Activated CD4-positive, alpha-beta T cell treated with anti-CD3 and anti-CD28 coated beads for 36 hours (primary cell): ENCODE measurements around the gene GPATCH1. TPM values are rescaled to one million over a fixed set of nuclear protein-coding genes. Genes with fewer than 3 reads are reported as not detected.
"Not testable (repeated sequence)": the region's sequence is repeated elsewhere in the genome, so short reads cannot be mapped to it uniquely, and the experiment has no call there.

Experiments
- ATAC-seq: fragments of 200-7000 bp; cut with Tn5 transposase; one replicate; pipeline ENCODE4 v1.10.0; 2021; ENCODE audit warnings: mild to moderate bottlenecking, moderate library complexity
- CTCF ChIA-PET: fragments of 350-600 bp; sonication (Branson Sonifier 250); formaldehyde crosslinking; loops from one replicate; lab custom pipeline; 2021; ENCODE audit warnings: antibody characterized with exemption; lab: Charles Lee
- POLR2A ChIA-PET: fragments of 350-600 bp; sonication (Branson Sonifier 250); formaldehyde crosslinking; loops from one replicate; lab custom pipeline; 2021; ENCODE audit warnings: antibody characterized with exemption, inconsistent platforms; lab: Charles Lee
- DNase-seq: peaks from one replicate; pipeline ENCODE4 v3.0.0-alpha.2; 2020
- H3K27ac Mint-ChIP-seq: one replicate; pipeline ENCODE4 v1.8.0; 2021; ENCODE audit warnings: mixed read lengths
- H3K27me3 Mint-ChIP-seq: one replicate; pipeline ENCODE4 v1.8.0; 2021; ENCODE audit warnings: mixed read lengths
- H3K36me3 Mint-ChIP-seq: one replicate; pipeline ENCODE4 v1.8.0; 2021; ENCODE audit warnings: low read depth, mixed read lengths
- H3K4me1 Mint-ChIP-seq: one replicate; pipeline ENCODE4 v1.8.0; 2021; ENCODE audit warnings: mixed read lengths
- H3K4me3 Mint-ChIP-seq: one replicate; pipeline ENCODE4 v1.8.0; 2021; ENCODE audit warnings: mild to moderate bottlenecking, moderate library complexity, mixed read lengths
- H3K9me3 Mint-ChIP-seq: one replicate; pipeline ENCODE4 v1.8.0; 2021; ENCODE audit warnings: low read depth, mixed read lengths
- intact Hi-C, 2 experiments: fragments of 100-400 bp; cut with DNase I in 1 of 2; cut with micrococcal nuclease in 1 of 2; formaldehyde crosslinking; loops; one replicate each; pipeline versions ENCODE4 v1.14.2 to v1.15.1; 2022 to 2024; cut with DNase I, micrococcal nuclease
- total RNA-seq, 2 experiments: library from RNA; stranded (reverse); gene quantifications; one replicate each; pipeline ENCODE4 v1.2.3, GENCODE V29; 2021

Gene GPATCH1
- total RNA-seq, 2 experiments from 2014 or later: 9.5 to 11.1 TPM

- DNase-seq, H3K4me1 Mint-ChIP-seq, H3K36me3 Mint-ChIP-seq, ATAC-seq, H3K27me3 Mint-ChIP-seq, intact Hi-C loops, H3K4me3 Mint-ChIP-seq, CTCF ChIA-PET, H3K27ac Mint-ChIP-seq, H3K9me3 Mint-ChIP-seq: not testable (repeated sequence)
- POLR2A ChIA-PET: interaction anchor here (0.5 kb wide), 1 partner anchor 341 kb away, joined by 4 read pairs; no protein-coding TSS in a partner anchor
Observed at GRCh38 chr19:33041828-33042160, 39.2 kb upstream of the GPATCH1 start.

DNA sequence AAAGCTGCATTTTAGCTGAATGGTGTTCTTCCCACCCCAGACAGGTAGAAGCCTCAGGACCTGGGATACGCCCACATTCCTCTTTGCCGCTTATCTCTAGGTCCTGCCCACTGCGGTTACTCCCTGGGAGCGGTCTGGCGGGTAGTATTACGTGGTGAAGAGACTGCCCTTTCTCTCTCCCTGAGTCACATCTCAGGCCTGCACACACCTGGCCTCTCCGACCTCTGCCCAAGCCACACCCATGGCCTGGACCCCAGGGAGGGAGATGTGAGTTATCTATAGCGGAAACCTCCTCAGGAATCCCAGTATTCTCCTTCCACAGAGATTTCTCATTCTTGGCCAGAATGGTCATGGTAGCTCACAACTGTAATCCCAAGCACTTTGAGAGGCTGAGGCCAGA is 33.6 kb upstream of the GPATCH1 start:
- no peak for DNase-seq
- Mint-ChIP-seq H3K4me1 (no peaks in the 10 kb centered on the region), H3K36me3 (no peaks in the 10 kb centered on the region), H3K4me3 (no peak overlapping the region), H3K27me3 (no peaks in the 10 kb centered on the region), H3K27ac (no peak overlapping the region), H3K9me3 (no peaks in the 10 kb centered on the region)
- POLR2A ChIA-PET: no interaction called here
- CTCF ChIA-PET: interaction anchor here (0.6 to 1.4 kb wide), 2 partner anchors 71 to 321 kb away, joined by 3 to 4 read pairs; no protein-coding TSS in a partner anchor
- intact Hi-C loops: no loop called here
- ATAC-seq: no peak

- H3K9me3 Mint-ChIP-seq: no peaks in the 10 kb centered on the region
- H3K27me3 Mint-ChIP-seq: no peaks in the 10 kb centered on the region
- DNase-seq (no peak), ATAC-seq (no peak)
- no peaks in the 10 kb centered on the region for H3K4me1 Mint-ChIP-seq
- no peaks in the 10 kb centered on the region for H3K36me3 Mint-ChIP-seq
- H3K4me3 Mint-ChIP-seq: no peak overlapping the region
- intact Hi-C loops: no loop called here
- POLR2A ChIA-PET: no interaction called here
- CTCF ChIA-PET: interaction anchor here (0.6 to 0.8 kb wide), 2 partner anchors 9 to 341 kb away, joined by 5 to 6 read pairs; no protein-coding TSS in a partner anchor
- no peak overlapping the region for H3K27ac Mint-ChIP-seq
Observed at GRCh38 chr19:33048806-33049676, 31.9 kb upstream of the GPATCH1 start.

DNA sequence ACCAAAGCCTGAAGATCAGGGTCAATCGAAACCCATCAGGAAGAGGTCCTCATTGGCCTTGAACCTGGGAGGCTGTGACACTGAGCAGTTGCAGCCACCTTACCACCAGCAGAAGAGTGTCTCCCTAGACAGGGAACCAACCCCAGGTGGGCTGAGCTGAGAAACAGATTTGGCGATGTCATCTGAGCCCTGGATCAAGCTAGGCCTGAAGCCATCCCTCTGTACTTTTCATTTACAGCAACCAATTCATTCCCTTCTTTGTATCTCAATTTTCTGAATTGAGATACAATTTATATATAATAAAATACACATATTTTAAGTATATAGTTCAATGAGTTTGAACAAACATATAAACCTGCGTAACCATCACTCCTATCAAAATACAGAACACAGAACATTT is 30.9 kb upstream of the GPATCH1 start:
- CTCF ChIA-PET: no interaction called here
- no peak overlapping the region for H3K27ac Mint-ChIP-seq
- ATAC-seq (no peak), DNase-seq (no peak)
- H3K27me3 Mint-ChIP-seq: no peaks in the 10 kb centered on the region
- POLR2A ChIA-PET: no interaction called here
- no peaks in the 10 kb centered on the region for H3K9me3 Mint-ChIP-seq
- H3K4me1 Mint-ChIP-seq: no peaks in the 10 kb centered on the region
- intact Hi-C loops: no loop called here
- H3K36me3 Mint-ChIP-seq: no peaks in the 10 kb centered on the region
- no peak overlapping the region for H3K4me3 Mint-ChIP-seq

GRCh38 chr19:33052352-33052972 is 28.5 kb upstream of the GPATCH1 start:
- DNase-seq: no peak
- no peak for ATAC-seq
- H3K27ac Mint-ChIP-seq: no peak overlapping the region
- POLR2A ChIA-PET: no interaction called here
- H3K9me3 Mint-ChIP-seq: no peaks in the 10 kb centered on the region
- H3K36me3 Mint-ChIP-seq: no peaks in the 10 kb centered on the region
- H3K4me1 Mint-ChIP-seq: no peaks in the 10 kb centered on the region
- H3K4me3 Mint-ChIP-seq: no peak overlapping the region
- H3K27me3 Mint-ChIP-seq: no peaks in the 10 kb centered on the region
- CTCF ChIA-PET: interaction anchor here (0.7 kb wide), 1 partner anchor 377 kb away, joined by 3 read pairs; no protein-coding TSS in a partner anchor
- intact Hi-C loops: no loop called here

GRCh38 chr19:33054623-33055022 is 26.4 kb upstream of the GPATCH1 start:
- Mint-ChIP-seq H3K36me3 (no peaks in the 10 kb centered on the region), H3K27me3 (peaks cover 5% of the 10 kb centered on the region), H3K4me1 (no peaks in the 10 kb centered on the region), H3K9me3 (no peaks in the 10 kb centered on the region), H3K4me3 (no peak overlapping the region), H3K27ac (no peak overlapping the region)
- DNase-seq (no peak), ATAC-seq (no peak)
- intact Hi-C loops: no loop called here
- ChIA-PET CTCF (no interaction called here), POLR2A (no interaction called here)

DNA sequence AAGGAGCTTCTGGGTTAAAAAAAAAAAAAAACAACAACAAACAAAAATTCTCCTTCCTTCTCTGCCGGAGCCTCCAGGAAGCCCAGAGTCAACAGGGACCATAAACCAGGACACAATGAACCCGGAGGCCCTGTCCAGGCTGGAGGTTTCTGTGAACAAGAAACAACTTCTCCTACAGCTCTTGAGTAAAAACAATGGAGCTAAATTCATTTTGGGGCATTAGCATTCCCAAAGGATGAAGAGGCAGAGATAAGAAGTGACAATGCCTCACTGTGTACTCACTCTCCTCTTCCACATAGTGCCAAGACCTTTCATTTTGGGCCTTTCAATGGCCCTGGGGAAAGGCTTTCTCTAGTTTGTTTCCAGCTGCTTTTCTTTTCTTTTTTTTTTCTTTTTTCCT is 25.3 kb upstream of the GPATCH1 start:
- Mint-ChIP-seq H3K27me3 (peaks cover 10% of the 10 kb centered on the region), H3K36me3 (no peaks in the 10 kb centered on the region)
- POLR2A ChIA-PET: no interaction called here

DNA sequence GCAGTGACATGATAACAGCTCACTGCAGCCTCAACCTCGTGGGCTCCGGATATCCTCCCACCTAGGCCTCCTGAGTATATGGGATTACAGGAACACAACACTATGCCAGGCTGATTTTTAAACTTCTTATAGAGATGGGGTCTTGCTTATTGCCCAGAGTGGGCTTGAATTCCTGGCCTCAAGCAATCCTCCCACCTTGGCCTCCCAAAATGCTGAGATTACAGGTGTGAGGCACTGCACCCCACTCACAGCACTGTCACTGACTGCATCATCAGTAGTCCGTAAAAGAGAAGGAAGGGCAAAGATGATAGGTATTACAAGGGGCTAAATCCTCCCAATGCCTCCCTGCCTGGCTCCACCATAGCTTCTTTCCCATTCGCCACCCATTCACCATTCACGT is 20.4 kb upstream of the GPATCH1 start:
- DNase-seq: no peak
- Mint-ChIP-seq H3K36me3 (no peaks in the 10 kb centered on the region), H3K4me3 (no peak overlapping the region), H3K4me1 (peaks cover 3% of the 10 kb centered on the region), H3K27ac (no peak overlapping the region), H3K9me3 (no peaks in the 10 kb centered on the region), H3K27me3 (peaks cover 28% of the 10 kb centered on the region)
- ATAC-seq: no peak
- intact Hi-C loops: no loop called here
- CTCF ChIA-PET: no interaction called here
- POLR2A ChIA-PET: no interaction called here

More for the DNA sequence above, 25.3 kb upstream of the GPATCH1 start:
- no peaks in the 10 kb centered on the region for H3K9me3 Mint-ChIP-seq
- intact Hi-C loops: no loop called here
- H3K27ac Mint-ChIP-seq: no peak overlapping the region
- DNase-seq (no peak), ATAC-seq (no peak)
- no peak overlapping the region for H3K4me3 Mint-ChIP-seq
- H3K4me1 Mint-ChIP-seq: no peaks in the 10 kb centered on the region
- CTCF ChIA-PET: no interaction called here

GRCh38 chr19:33062902-33063301 is 18.1 kb upstream of the GPATCH1 start:
- intact Hi-C loops: no loop called here
- CTCF ChIA-PET: no interaction called here
- ATAC-seq (no peak), DNase-seq (no peak)
- no peak overlapping the region for H3K4me3 Mint-ChIP-seq
- H3K36me3 Mint-ChIP-seq: no peaks in the 10 kb centered on the region
- POLR2A ChIA-PET: no interaction called here
- no peaks in the 10 kb centered on the region for H3K9me3 Mint-ChIP-seq
- H3K4me1 Mint-ChIP-seq: peaks cover 3% of the 10 kb centered on the region
- no peak overlapping the region for H3K27ac Mint-ChIP-seq
- H3K27me3 Mint-ChIP-seq: peaks cover 34% of the 10 kb centered on the region

- Mint-ChIP-seq H3K27ac (no peak overlapping the region), H3K9me3 (no peaks in the 10 kb centered on the region), H3K4me1 (peaks cover 3% of the 10 kb centered on the region), H3K36me3 (no peaks in the 10 kb centered on the region), H3K27me3 (peaks cover 33% of the 10 kb centered on the region), H3K4me3 (no peak overlapping the region)
- DNase-seq (no peak), ATAC-seq (no peak)
- CTCF ChIA-PET: interaction anchor here (0.7 kb wide), 1 partner anchor 245 kb away, joined by 4 read pairs; no protein-coding TSS in a partner anchor
- POLR2A ChIA-PET: no interaction called here
- intact Hi-C loops: no loop called here
Observed at GRCh38 chr19:33063356-33063752, 17.6 kb upstream of the GPATCH1 start.

DNA sequence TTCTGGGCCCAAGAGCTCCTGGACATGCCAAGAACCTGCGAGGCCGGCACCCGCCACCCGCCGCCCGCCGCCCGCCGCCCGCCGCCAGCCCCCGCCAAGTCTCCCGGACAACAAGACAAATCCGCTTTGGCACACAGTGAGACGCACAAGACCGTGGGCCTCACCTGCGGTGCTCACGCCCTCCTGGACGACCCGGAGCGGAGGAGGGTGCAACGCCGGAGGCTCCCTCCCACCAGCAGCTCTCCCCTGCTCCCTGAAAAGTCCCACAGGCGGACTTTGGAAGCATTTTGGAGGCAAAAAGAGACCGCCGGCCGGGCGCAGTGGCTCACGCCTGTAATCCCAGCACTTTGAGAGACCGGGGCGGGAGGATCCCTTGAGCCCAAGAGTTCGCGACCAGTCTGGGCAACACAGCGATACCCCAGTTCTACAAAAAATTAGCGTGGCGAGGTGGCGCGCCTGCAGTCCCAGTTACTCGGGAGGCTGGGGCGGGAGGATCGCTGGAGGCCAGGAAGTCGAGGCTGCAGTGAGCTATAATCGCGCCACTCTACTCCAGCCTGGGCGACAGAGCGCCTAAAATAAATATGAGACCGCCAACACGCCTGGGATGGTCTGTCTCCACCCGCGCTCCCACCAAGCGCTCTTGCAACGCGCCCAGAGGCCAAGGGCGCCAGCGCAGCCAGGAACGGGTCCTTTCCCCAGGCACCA is 17.1 kb upstream of the GPATCH1 start:
- Mint-ChIP-seq H3K27ac (no peak overlapping the region), H3K4me1 (peaks cover 3% of the 10 kb centered on the region), H3K36me3 (no peaks in the 10 kb centered on the region), H3K27me3 (peaks cover 33% of the 10 kb centered on the region), H3K9me3 (no peaks in the 10 kb centered on the region), H3K4me3 (peak overlapping the region; percentile 67)
- ChIA-PET POLR2A (no interaction called here), CTCF (interaction anchor here (0.6 to 0.7 kb wide), 2 partner anchors 63 to 245 kb away, joined by 4 read pairs; no protein-coding TSS in a partner anchor)
- DNase-seq: no peak
- no peak for ATAC-seq
- intact Hi-C loops: loop anchor here in 1 of 2 experiments (1.0 kb wide), 4 partner anchors 17 to 389 kb away; partner anchors contain the start of genes ANKRD27, FAAP24, GPATCH1 and RGS9BP
